HUES6 (cell line): ENCODE data around the gene FUBP3.
A peak's percentile ranks its signal among the peaks of the same experiment; 100 is the strongest.

ENCODE experiments used
- H3K27ac ChIP-seq: 2 replicates; pipeline ENCODE4 v1.7.0; 2013; ENCODE audit warnings: low read depth, mild to moderate bottlenecking, low read length, inconsistent platforms
- H3K27me3 ChIP-seq: 2 replicates; pipeline ENCODE4 v1.6.1; 2013; ENCODE audit warnings: low read length; ENCODE audit not compliant: control insufficient read depth, insufficient read depth
- H3K36me3 ChIP-seq: 2 replicates; pipeline ENCODE4 v1.6.1; 2013; ENCODE audit warnings: low read length; ENCODE audit not compliant: control insufficient read depth, insufficient read depth
- H3K4me1 ChIP-seq: 2 replicates; pipeline ENCODE4 v1.6.1; 2013; ENCODE audit warnings: low read length; ENCODE audit not compliant: control insufficient read depth, insufficient read depth
- H3K4me3 ChIP-seq: 2 replicates; pipeline ENCODE4 v1.5.1; 2013; ENCODE audit warnings: low read depth, low read length
- H3K9ac ChIP-seq: one replicate; pipeline ENCODE4 v1.6.1; 2013; ENCODE audit warnings: mild to moderate bottlenecking, low read length
- H3K9me3 ChIP-seq: 2 replicates; pipeline ENCODE4 v1.6.1; 2013; ENCODE audit warnings: low read depth, low read length; ENCODE audit not compliant: control insufficient read depth, insufficient read depth

FUBP3 gene

DNA sequence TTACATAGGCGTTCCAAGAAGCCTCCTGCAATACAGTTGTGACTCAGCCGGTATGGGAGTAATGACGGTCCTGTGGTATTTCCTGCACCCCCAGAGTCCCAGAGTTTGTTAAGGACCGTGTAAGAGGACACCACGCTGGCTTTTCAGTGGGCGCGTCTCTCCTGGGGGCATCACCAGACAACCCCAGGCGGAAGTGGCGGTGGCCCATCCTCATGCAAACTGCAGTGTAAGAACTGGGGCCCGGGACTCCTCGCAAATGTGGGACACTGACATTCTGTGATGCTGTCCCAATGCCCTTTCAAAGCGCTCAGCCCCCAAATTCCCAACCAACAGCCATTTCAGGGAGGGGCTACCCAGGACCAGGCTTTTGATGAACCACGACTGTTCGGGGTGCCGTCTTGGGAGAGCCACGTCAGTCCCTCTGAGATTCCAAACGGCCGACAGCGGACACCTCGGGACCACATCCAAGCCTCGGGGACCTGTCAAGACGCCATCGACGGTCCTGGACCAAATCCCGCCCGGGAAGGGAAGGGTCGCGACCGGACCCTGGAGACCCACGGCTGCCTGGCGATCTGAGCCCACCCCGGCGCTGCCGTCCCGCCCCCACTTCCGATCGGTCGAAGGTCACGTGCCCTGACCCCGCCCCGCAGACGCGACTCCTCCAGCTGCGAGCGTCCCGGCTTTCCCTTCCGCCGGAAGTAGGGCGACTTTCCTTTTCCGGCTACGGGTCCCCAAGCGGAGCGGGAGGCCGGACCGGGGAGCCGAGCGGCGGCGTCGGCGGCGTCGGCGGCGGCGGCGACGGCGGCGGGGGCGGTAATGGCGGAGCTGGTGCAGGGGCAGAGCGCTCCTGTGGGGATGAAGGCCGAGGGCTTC lies at the start of gene FUBP3:
TSS of gene FUBP3 (plus strand) at position 713 of the 873 bp plus-strand sequence. CDS start at position 817, 104 bp downstream.
- Histone ChIP-seq H3K9ac (peak within 1 kb of the TSS; percentile 76), H3K27me3 (no peaks in the 10 kb centered on the region; the same call in 1 of the 2 replicates), H3K27ac (peak within 1 kb of the TSS; percentile 87), H3K4me1 (peaks cover 14% of the 10 kb centered on the region), H3K36me3 (peaks cover 20% of the 10 kb centered on the region), H3K9me3 (no peaks in the 10 kb centered on the region), H3K4me3 (peak within 1 kb of the TSS; percentile 91)

DNA sequence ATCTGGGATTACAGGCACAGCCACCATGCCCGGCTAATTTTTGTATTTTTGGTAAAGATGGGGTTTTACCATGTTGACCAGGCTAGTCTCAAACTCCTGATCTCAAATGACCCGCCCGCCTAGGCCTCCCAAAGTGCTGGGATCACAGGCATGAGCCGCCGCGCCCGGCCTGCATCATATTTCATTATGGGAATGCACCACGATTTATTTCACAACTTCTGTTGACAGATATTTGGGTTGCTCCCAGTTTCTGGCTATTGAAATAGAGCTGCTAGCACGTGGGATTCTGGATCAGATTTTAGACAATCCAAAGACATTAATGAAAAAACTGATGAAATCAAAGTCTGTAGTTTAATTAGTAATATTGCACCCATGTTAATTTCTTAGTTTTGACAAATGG lies 48.4 kb upstream of the FUBP3 start:
- H3K9me3 ChIP-seq, result no peaks in the 10 kb centered on the region
- peaks cover 22% of the 10 kb centered on the region for H3K4me1 ChIP-seq
- no peak overlapping the region for H3K27ac ChIP-seq
- H3K36me3 ChIP-seq, result no peaks in the 10 kb centered on the region
- H3K27me3 ChIP-seq, result peaks cover 4% of the 10 kb centered on the region; the same call in 1 of the 2 replicates
- no peak overlapping the region for H3K9ac ChIP-seq
- no peak overlapping the region for H3K4me3 ChIP-seq

GRCh38 chr9:130531670-130532069 lies 47.7 kb upstream of the FUBP3 start:
- H3K9ac ChIP-seq, result no peak overlapping the region
- H3K9me3 ChIP-seq, result no peaks in the 10 kb centered on the region
- H3K4me1 ChIP-seq, result peaks cover 25% of the 10 kb centered on the region
- H3K27ac ChIP-seq, result no peak overlapping the region
- no peak overlapping the region for H3K4me3 ChIP-seq
- no peaks in the 10 kb centered on the region for H3K36me3 ChIP-seq
- peaks cover 9% of the 10 kb centered on the region for H3K27me3 ChIP-seq

GRCh38 chr9:130532426-130533080 lies 46.8 kb upstream of the FUBP3 start:
- Histone ChIP-seq H3K9ac (no peak overlapping the region), H3K4me1 (peaks cover 25% of the 10 kb centered on the region), H3K4me3 (no peak overlapping the region), H3K27ac (no peak overlapping the region), H3K9me3 (no peaks in the 10 kb centered on the region), H3K36me3 (no peaks in the 10 kb centered on the region), H3K27me3 (peaks cover 12% of the 10 kb centered on the region)

DNA sequence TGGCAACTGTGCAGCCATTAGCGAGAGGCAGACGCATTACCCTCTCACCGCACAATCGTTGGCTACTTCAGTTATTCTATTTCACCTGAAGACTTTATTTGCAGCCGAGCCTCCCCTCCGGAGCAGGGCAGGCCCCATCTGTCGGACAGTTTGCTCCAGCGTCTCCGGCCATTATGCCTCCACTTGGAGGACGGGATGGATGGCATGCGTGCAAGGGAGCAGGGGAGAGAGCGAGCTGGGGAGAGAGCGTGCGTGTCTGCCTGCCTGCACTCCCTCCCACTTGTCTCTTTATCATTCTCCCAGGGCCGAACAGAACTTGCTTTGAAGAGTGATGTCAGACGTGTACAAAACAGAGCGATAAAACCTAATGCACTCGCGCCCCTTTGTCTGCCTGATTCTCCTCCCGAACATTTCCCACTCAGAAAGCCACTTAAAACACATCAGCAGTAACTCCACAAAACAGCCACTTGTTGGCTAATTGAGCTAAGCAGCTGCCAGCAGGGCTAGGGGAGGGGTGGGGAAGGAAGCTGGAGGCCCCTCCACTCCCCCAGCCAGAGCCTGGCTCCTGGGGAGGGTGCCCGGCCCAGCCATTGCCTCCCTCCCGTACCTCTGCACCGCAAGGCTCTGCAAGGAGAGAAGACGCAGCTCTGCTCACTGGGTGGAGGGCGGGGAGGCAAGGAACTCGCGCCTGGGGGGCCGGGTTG lies 43.4 kb upstream of the FUBP3 start:
- Histone ChIP-seq H3K9ac (no peak overlapping the region), H3K4me3 (peak overlapping the region; percentile 12; the same call in 1 of the 2 replicates), H3K27me3 (peaks cover 26% of the 10 kb centered on the region), H3K27ac (no peak overlapping the region), H3K4me1 (peaks cover 28% of the 10 kb centered on the region), H3K9me3 (no peaks in the 10 kb centered on the region), H3K36me3 (no peaks in the 10 kb centered on the region)

DNA sequence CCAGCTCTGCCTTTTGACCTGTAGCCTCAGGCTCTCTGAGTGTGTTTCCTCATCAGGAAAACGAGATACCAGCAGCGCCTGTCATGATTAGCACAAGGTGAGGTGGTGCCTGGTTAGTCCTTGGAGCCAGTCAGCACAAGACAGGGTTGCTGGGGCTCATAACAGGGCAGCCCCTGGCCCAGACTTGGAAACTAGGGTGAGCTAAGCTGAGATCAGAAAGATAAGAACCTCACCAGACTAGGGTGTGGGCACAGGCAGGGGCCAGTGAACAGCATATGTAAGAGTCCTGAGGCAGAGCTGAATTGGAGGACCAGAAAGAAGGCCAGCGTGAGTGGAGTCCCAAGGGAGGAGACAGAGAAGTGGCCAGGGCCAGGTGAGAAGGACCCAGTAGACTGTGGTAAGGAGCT lies 42.7 kb upstream of the FUBP3 start:
- no peak overlapping the region for H3K27ac ChIP-seq
- peaks cover 26% of the 10 kb centered on the region for H3K27me3 ChIP-seq
- peaks cover 28% of the 10 kb centered on the region for H3K4me1 ChIP-seq
- no peak overlapping the region for H3K9ac ChIP-seq
- no peaks in the 10 kb centered on the region for H3K36me3 ChIP-seq
- H3K4me3 ChIP-seq, result no peak overlapping the region
- H3K9me3 ChIP-seq, result no peaks in the 10 kb centered on the region

DNA sequence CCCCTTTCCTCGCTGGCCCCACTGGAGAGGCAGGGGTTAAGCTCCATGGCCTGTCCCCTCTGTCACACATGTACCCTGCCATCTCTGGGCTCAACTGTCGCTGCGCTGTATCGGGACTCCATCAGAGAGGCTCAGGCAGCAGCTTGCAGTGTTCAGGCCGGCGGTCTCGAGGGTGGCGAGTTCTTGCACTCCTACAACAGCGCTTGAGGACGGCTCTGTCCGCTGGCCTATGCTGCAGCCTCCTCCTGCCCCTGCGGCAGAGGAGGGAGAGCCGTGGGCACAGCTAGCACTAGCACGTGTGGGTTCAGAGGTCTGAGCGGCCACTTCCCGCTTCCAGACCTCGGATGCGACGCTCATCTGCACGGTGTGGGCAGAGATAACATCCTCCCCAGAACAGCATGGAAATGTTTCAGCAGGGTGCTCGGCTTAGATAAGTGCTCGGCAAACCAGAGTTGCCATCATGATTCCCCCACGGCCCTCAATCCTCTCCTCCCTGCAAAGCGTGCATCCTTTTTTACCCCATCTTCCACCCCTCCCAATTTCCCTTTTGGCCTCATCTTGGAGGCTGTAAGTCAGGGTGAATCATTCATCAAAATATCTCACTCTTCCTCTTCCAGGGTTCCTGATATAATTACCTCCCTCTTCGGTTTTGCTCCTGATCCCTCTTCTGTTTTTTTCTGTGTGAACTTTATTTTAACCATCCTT lies 41.9 kb upstream of the FUBP3 start:
- H3K9me3 ChIP-seq, result no peaks in the 10 kb centered on the region
- H3K4me1 ChIP-seq, result peaks cover 25% of the 10 kb centered on the region
- H3K27me3 ChIP-seq, result peaks cover 26% of the 10 kb centered on the region
- no peak overlapping the region for H3K9ac ChIP-seq
- no peaks in the 10 kb centered on the region for H3K36me3 ChIP-seq
- no peak overlapping the region for H3K4me3 ChIP-seq
- no peak overlapping the region for H3K27ac ChIP-seq

DNA sequence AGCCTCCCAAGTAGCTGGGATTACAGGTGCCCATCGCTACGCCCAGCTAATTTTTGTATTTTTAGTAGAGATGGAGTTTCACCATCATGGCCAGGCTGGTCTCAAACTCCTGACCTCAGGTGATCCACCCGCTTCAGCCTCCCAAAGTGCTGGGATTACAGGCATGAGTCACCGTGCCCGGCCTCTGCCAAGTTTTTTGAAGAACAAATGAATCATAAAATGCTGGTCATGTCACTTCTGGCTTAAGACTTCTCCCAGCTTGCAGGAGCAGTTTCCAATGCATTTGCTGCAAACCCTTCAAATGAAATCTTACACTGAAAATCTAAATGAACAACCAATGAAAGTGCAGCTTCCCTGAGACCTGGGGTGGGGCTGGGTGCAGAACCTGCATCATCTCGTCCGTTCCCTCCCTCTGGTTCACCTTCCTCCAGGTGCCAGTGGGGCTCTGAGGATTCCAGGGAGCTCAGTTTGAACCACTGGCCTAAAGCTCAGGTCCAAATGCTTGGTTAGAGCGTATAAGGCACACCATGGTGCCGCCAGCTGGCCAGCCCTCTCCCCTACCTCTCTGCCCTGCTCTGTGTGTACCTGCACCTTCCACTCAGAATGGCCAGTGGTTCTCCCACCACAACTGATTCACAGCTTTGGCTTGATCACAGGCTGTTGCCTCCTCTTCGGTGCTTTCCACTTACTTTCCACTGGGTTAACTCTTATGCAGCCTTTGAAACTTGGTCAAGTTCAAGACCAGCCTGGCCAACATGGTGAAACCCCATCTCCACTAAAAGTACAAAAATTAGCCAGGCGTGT lies 39.8 kb upstream of the FUBP3 start:
- no peak overlapping the region for H3K9ac ChIP-seq
- H3K9me3 ChIP-seq, result no peaks in the 10 kb centered on the region
- no peaks in the 10 kb centered on the region for H3K36me3 ChIP-seq
- H3K4me3 ChIP-seq, result no peak overlapping the region
- peaks cover 36% of the 10 kb centered on the region for H3K4me1 ChIP-seq
- peaks cover 22% of the 10 kb centered on the region for H3K27me3 ChIP-seq
- no peak overlapping the region for H3K27ac ChIP-seq

DNA sequence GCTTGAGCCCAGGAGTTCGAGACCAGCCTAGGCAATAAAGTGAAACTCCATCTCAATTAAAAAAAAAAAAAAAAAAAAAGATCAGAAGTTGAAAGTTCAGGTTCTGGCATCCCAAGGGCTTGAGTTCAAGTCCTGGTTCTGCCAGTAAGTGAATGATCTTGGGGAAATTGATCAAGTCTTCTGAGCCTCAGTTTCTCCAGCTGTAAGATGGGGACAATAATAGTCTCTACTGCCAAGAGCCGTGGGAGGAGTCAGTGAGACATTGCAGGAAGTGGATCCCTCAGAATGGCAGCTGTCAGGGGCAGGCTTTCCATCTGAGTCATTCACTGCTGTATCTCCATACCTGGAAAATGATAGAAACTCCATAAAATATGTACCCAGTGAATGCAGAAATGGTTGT lies 37.8 kb upstream of the FUBP3 start:
- Histone ChIP-seq H3K9me3 (no peaks in the 10 kb centered on the region), H3K4me3 (no peak overlapping the region), H3K9ac (no peak overlapping the region), H3K27me3 (peaks cover 18% of the 10 kb centered on the region), H3K36me3 (no peaks in the 10 kb centered on the region), H3K4me1 (peaks cover 29% of the 10 kb centered on the region), H3K27ac (no peak overlapping the region)

GRCh38 chr9:130542038-130542437 lies 37.3 kb upstream of the FUBP3 start:
- Histone ChIP-seq H3K4me3 (no peak overlapping the region), H3K27me3 (peaks cover 13% of the 10 kb centered on the region; the same call in 1 of the 2 replicates), H3K4me1 (peaks cover 29% of the 10 kb centered on the region)

More at GRCh38 chr9:130542038-130542437, 37.3 kb upstream of the FUBP3 start:
- Histone ChIP-seq H3K27ac (no peak overlapping the region), H3K9ac (no peak overlapping the region), H3K36me3 (no peaks in the 10 kb centered on the region), H3K9me3 (no peaks in the 10 kb centered on the region)
